GM18861 (cell line): ENCODE results near the gene PIK3C2B.
"Not testable (repeated sequence)": the region's sequence is repeated elsewhere in the genome, so short reads cannot be mapped to it uniquely, and the experiment has no call there.

Source experiments
- ATAC-seq: cut with Tn5 transposase; IDR thresholded peaks from one replicate; pipeline ENCODE4 v1.9.1; 2021; ENCODE audit not compliant: unreplicated experiment

Gene PIK3C2B, protein sequence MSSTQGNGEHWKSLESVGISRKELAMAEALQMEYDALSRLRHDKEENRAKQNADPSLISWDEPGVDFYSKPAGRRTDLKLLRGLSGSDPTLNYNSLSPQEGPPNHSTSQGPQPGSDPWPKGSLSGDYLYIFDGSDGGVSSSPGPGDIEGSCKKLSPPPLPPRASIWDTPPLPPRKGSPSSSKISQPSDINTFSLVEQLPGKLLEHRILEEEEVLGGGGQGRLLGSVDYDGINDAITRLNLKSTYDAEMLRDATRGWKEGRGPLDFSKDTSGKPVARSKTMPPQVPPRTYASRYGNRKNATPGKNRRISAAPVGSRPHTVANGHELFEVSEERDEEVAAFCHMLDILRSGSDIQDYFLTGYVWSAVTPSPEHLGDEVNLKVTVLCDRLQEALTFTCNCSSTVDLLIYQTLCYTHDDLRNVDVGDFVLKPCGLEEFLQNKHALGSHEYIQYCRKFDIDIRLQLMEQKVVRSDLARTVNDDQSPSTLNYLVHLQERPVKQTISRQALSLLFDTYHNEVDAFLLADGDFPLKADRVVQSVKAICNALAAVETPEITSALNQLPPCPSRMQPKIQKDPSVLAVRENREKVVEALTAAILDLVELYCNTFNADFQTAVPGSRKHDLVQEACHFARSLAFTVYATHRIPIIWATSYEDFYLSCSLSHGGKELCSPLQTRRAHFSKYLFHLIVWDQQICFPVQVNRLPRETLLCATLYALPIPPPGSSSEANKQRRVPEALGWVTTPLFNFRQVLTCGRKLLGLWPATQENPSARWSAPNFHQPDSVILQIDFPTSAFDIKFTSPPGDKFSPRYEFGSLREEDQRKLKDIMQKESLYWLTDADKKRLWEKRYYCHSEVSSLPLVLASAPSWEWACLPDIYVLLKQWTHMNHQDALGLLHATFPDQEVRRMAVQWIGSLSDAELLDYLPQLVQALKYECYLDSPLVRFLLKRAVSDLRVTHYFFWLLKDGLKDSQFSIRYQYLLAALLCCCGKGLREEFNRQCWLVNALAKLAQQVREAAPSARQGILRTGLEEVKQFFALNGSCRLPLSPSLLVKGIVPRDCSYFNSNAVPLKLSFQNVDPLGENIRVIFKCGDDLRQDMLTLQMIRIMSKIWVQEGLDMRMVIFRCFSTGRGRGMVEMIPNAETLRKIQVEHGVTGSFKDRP (N-terminal part only)

GRCh38 chr1:204494281-204495077 lies at the start of gene PIK3C2B:
TSS of gene PIK3C2B (minus strand) at chr1:204494805. CDS start at chr1:204469802, 25,003 bp downstream.
- peak; percentile 74 for ATAC-seq

DNA sequence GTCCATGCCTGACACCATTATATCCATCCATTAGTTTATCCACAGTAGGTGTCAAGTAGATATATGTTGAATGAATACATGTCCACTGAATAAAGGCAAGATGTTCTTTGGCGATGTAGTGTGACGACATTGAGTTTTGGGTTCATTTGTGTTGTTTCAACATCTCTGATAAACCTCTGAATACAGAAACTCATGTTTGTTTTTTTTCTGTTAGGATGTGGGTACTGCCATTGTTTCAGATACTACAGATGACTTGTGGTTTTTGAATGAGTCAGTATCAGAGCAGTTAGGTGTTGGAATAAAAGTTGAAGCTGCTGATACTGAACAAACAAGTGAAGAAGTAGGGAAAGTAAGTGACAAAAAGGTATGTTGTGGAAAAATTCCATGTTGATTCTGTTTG lies 49.7 kb upstream of the PIK3C2B start:
- ATAC-seq = no peak

GRCh38 chr1:204541626-204542025 lies 47.0 kb upstream of the PIK3C2B start:
- no peak for ATAC-seq

GRCh38 chr1:204532832-204533231 lies 38.2 kb upstream of the PIK3C2B start:
- no peak for ATAC-seq

- ATAC-seq = peak; percentile 90
Measured at GRCh38 chr1:204530932-204531331, 36.3 kb upstream of the PIK3C2B start.

DNA sequence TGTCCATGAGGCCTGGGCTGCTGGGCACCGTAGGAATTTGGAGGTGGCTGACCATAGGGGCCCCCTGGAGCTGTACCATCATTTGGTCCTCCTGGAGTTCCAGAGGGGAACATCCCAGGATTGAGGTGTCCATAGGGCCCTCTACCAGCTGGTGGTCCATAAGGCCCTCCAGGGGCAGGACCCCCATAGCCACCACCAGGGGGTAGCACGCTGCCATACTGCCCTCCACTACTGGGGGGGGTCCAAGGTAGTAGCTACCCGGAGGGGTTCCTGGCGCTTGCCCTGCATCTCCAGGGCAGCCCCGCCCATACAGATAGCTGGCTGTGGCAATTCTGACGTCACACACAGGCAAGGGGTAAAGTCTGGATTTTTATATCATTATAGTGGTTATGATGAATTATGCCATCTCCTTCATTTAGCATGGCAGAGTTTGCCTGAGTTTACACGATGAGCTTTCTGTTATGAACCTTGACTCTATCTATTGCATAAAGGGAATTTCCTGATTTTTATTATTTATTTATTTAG lies 34.8 kb upstream of the PIK3C2B start:
- ATAC-seq = no peak

GRCh38 chr1:204528677-204529076 lies 34.1 kb upstream of the PIK3C2B start:
- ATAC-seq = no peak

DNA sequence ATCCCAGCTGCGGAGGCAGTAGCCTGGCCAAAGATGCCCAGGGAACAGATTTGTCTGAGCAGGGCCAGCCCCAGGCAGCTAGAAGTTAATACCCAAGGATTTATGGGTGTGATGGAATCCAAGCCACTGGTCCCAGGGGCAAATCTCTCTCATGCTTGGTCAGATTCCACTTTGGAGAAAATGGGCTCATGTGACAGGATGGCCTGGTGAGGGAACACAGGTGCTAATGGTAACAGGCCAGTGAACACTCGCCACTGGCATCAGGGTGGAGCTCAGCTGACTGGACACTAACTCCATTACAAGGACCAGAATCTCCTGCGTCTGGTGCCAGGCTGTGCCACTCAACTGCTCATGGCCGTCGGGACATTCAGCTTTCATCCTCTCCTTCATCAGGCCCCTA lies 33.6 kb upstream of the PIK3C2B start:
- no peak for ATAC-seq

DNA sequence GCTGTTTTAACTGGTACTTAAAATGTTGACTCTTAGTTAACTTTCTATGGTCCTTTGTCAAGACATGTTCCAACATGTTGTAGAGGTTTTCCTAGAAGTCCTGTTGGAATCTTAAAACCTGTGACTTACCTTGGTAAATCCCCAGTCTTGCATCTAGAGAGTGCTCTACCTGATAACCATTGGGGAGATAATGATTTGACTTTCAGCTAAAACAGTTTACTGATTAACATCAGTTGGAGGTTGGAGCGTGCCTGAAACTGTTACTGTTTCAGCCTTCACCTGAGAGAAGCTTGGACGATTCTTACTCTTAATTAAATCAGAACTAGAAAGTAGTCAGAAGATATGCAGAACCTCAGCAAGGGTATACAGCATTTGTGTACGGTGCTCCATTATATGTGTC lies 30.4 kb upstream of the PIK3C2B start:
- no peak for ATAC-seq

DNA sequence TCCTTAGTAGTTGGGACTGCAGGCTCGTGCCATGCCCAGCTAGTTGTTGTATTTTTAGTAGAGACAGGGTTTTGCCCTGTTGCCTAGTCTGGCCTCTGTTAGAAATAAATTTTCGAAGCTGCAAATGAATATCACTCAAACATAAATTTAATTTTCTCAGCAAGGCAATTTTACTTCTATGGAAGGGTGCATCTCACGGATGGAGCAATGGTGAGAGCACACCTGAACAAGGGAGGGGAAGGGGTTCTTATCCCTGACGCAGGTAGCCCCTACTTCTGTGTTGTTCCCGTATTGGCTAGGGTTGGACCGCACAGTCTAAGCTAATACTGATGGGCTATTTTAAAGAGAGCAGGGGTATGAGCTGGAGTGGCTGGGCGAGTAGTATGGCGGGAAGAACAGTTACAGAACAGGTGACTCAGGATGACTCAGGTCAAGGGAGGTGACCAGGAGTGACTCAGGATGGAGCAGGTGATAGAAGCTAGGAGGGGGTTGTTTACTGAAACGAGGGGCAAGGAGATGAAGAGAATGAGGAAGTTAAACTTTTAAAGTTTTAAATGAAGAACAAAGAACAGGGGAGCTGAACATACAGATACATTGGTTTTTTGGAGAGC lies 29.1 kb upstream of the PIK3C2B start:
- ATAC-seq = no peak

- not testable (repeated sequence) for ATAC-seq
Measured at GRCh38 chr1:204521941-204522521, 27.4 kb upstream of the PIK3C2B start.

DNA sequence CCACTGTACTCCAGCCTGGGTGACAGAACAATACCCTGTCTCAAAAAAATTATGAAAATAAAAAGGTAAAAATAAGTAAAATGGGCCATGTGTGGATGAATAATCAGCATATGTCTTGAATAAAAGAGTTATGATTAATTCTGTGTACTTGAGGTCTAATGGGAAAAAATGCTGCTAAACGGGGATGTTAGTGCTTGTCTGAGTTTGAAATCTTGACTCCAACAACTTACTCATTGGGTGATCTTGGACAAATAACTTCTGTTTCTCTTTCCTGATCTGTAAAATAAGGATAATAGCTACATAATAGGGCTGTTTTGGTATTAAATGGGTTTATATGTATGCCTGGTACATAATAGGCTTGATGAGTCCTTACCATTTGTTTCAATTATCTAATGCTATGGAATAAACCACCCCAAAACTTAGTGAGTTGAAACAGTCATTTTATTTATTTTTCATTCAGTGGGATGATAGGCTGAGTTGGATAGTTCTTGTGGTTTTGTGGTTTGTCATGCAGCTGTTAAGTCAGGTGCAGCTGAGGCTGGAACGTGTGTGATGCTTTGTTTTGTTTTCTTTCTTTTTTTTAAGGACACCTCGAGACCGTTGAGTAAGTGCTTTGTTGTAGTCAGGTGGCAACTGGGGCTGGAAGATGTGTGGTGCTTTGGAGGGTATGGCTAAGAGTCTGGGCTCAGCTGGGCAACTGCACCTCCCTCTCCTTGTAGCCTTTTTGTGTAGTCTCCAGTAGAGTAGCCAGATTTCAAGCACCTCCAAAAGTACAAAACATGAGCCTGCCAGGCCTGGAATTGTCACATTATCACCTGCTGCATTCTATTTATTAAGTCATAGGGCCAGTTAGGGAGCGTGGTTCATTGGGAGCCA lies 26.5 kb upstream of the PIK3C2B start:
- ATAC-seq = peak; percentile 48

DNA sequence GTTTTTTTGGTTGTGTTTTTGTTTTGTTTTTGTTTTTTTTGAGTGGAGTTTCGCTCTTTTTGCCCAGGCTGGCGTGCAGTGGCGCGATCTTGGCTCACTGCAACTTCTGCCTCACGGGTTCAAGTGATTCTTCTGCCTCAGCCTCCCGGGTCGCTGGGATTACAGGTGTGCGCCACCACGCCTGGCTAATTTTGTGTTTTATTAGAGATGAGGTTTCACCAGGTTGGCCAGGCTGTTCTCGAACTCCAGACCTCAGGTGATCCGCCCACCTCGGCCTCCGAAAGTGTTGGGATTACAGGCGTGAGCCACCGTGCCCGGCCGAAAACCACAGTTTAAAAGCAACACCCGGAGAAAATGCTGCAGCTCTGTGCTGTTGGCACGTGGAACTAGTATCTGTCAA lies 22.8 kb upstream of the PIK3C2B start:
- not testable (repeated sequence) for ATAC-seq

GRCh38 chr1:204516180-204516879 lies 21.7 kb upstream of the PIK3C2B start, which contains the start of gene MDM4:
TSS of gene MDM4 (plus strand) at chr1:204516406. CDS start at chr1:204525519, 9,113 bp downstream.
- ATAC-seq = peak; percentile 69

DNA sequence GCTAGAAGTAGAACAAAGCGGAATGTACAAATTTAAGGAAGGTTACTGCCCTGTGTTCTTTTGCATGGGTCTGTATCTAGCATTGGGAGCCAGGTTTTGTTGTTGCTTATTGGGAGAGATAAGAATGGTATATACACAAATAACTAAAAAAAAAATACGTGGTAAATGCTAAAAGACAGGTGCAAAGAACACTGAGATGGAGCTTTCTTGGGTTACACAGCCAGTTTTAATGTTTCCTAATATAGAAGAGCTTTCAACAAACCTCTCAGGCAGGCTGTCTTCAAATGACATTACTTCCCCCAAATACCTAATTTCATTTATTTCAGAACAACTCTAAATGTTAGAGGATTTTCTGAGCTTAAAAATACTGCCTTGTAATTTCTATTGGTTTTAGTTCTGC lies 20.2 kb upstream of the PIK3C2B start:
- no peak for ATAC-seq

DNA sequence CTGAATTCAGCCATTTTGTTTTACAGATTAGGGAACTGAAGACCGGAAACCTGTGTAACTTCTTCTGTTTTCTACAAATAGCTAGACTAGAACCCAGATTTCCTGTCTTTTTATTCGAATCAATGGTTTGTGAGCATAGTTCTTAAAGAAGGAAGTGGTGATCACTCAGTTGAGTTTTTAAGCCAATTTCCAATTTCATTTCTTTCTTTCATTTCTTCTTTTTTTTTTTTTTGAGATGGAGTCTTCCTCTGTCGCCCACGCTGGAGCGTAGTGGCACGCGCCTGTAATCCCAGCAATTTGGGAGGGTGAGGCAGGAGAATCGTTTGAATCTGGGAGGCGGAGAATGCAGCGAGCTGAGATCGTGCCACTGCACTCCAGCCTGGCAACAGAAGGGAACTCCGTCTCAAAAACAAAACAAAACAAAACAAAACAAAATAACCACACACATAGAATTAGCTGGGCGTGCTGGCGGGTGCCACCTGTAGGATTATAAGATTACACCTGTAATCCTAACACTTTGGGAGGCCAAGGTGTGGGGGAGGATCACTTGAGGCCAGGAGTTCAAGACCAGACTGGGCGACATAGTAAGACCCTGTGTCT lies 18.6 kb upstream of the PIK3C2B start:
- ATAC-seq = peak; percentile 43

DNA sequence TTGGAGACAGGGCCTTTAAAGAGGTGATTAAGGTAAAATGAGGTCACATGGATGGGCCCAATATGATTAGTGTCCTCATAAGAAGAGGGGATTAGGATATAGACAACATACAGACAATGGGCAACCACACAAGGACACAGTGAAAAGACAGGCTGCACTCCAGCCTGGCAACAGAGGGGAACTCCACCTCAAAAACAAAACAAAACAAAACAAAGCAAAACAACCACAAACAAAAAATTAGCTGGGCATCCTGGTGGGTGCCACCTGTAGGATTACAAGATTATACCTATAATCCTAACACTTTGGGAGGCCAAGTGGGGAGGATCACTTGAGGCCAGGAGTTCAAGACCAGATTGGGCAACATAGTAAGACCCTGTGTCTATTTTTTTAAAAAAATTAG lies 16.8 kb upstream of the PIK3C2B start:
- no peak for ATAC-seq
